H1 (cell line): Measurements from ENCODE around the gene GCNT1. TPM values are rescaled to one million over a fixed set of nuclear protein-coding genes. Genes with fewer than 3 reads are reported as not detected.

Source experiments
- CTCF ChIA-PET: fragments of 300-600 bp; sonication (Branson Sonifier 250); formaldehyde crosslinking; loops from one replicate; lab custom pipeline; 2021; ENCODE audit not compliant: partially characterized antibody; lab: Charles Lee
- POLR2A ChIA-PET: fragments of 300-600 bp; sonication (Branson Sonifier 250); formaldehyde crosslinking; loops from one replicate; lab custom pipeline; 2021; ENCODE audit warnings: inconsistent platforms; ENCODE audit not compliant: partially characterized antibody; lab: Charles Lee
- DNase-seq, 2 experiments: peaks; one replicate each; pipeline versions ENCODE4 v3.0.0 to v3.0.0-alpha.2; 2010 to 2022; ENCODE audit warnings: low spot score in 2 of 2, low read depth in 1 of 2, mixed read lengths in 1 of 2
- FAIRE-seq: peaks from 2 replicates; lab custom pipeline; 2011; peaks lifted over from hg19 to GRCh38; lab: Jason Lieb, UNC
- H2AFZ ChIP-seq: 2 replicates; pipeline ENCODE4 v1.8.1; 2012; ENCODE audit warnings: low read length, inconsistent platforms
- H2AK5ac ChIP-seq: 2 replicates; pipeline ENCODE4 v1.6.1; 2013; ENCODE audit warnings: low read depth, low read length
- H2BK120ac ChIP-seq: replicated peaks from 2 replicates; pipeline ENCODE3; 2013; ENCODE audit warnings: low read depth, low read length, inconsistent platforms
- H2BK12ac ChIP-seq: 2 replicates; pipeline ENCODE4 v1.6.1; 2013; ENCODE audit warnings: low read depth, low read length
- H2BK15ac ChIP-seq: 2 replicates; pipeline ENCODE4 v1.6.1; 2013; ENCODE audit warnings: low read length
- H2BK20ac ChIP-seq: 2 replicates; pipeline ENCODE4 v1.6.1; 2013; ENCODE audit warnings: low read length
- H2BK5ac ChIP-seq: 2 replicates; pipeline ENCODE4 v1.6.1; 2013; ENCODE audit warnings: low read depth, low read length
- H3K14ac ChIP-seq: 2 replicates; pipeline ENCODE4 v1.6.1; 2013; ENCODE audit warnings: inconsistent platforms; ENCODE audit not compliant: insufficient read length
- H3K18ac ChIP-seq: 2 replicates; pipeline ENCODE4 v1.6.1; 2013; ENCODE audit warnings: low read length; ENCODE audit errors: extremely low read depth
- H3K23ac ChIP-seq: 2 replicates; pipeline ENCODE4 v1.6.1; 2013; ENCODE audit warnings: inconsistent platforms; ENCODE audit not compliant: insufficient read length
- H3K23me2 ChIP-seq: 2 replicates; pipeline ENCODE4 v1.6.1; 2013; ENCODE audit warnings: low read depth, low read length
- H3K27ac ChIP-seq: 2 replicates; pipeline ENCODE4 v1.6.1; 2011; ENCODE audit warnings: low read depth, low read length, inconsistent platforms
- H3K27me3 ChIP-seq, 4 experiments: replicated peaks in 1 of 4; 1 replicate in 1 of 4; 2 replicates in 3 of 4; pipeline versions ENCODE4 v1.6.1 to v1.8.1; 2011 to 2013; ENCODE audit warnings: low read length in 3 of 4, mild to moderate bottlenecking in 3 of 4, inconsistent platforms in 2 of 4, mixed read lengths in 2 of 4, moderate library complexity in 1 of 4; ENCODE audit not compliant: control insufficient read depth in 3 of 4, insufficient read depth in 3 of 4; ENCODE audit errors: extremely low read depth in 1 of 4
- H3K36me3 ChIP-seq, 4 experiments: 2 replicates each; pipeline versions ENCODE4 v1.6.1 to v1.8.1; 2011 to 2013; ENCODE audit warnings: mild to moderate bottlenecking in 4 of 4, low read length in 3 of 4, moderate library complexity in 2 of 4, control low read depth in 1 of 4, inconsistent platforms in 1 of 4; ENCODE audit not compliant: insufficient read depth in 4 of 4, control insufficient read depth in 2 of 4
- H3K4ac ChIP-seq: replicated peaks from 2 replicates; pipeline ENCODE3; 2013; ENCODE audit warnings: low read length, low read depth, mixed read lengths, inconsistent platforms; ENCODE audit not compliant: insufficient read length
- H3K4me1 ChIP-seq, 4 experiments: replicated peaks in 1 of 4; 1 replicate in 1 of 4; 2 replicates in 3 of 4; pipeline versions ENCODE4 v1.6.1 to v1.8.1; 2011 to 2013; ENCODE audit warnings: low read length in 3 of 4, inconsistent platforms in 2 of 4, mixed read lengths in 1 of 4; ENCODE audit not compliant: insufficient read depth in 4 of 4, control insufficient read depth in 3 of 4
- H3K4me2 ChIP-seq, 2 experiments: 2 replicates each; pipeline versions ENCODE4 v1.6.1 to v1.8.1; 2011 to 2013; ENCODE audit warnings: low read depth in 2 of 2, low read length in 2 of 2, control low read depth in 1 of 2, inconsistent platforms in 1 of 2, mild to moderate bottlenecking in 1 of 2; ENCODE audit not compliant: insufficient read depth in 1 of 2
- H3K4me3 ChIP-seq, 4 experiments: fragments of 200-600, 300-600 bp in 1 of 4; sonication (generic), shearing (Covaris generic), sonication (Bioruptor Twin) in 1 of 4; 2 replicates each; pipeline versions ENCODE4 v1.5.1 to v1.8.1; 2011 to 2016; ENCODE audit warnings: low read length in 4 of 4, low read depth in 3 of 4, control low read depth in 2 of 4, inconsistent platforms in 2 of 4, mild to moderate bottlenecking in 2 of 4, mixed read lengths in 1 of 4, moderate library complexity in 1 of 4; ENCODE audit not compliant: insufficient read depth in 2 of 4; ENCODE audit errors: extremely low read depth in 1 of 4
- H3K56ac ChIP-seq: replicated peaks from 2 replicates; pipeline ENCODE3; 2013; ENCODE audit warnings: low read depth, mild to moderate bottlenecking, mixed read lengths, low read length, inconsistent platforms; ENCODE audit not compliant: insufficient read length
- H3K79me1 ChIP-seq: 2 replicates; pipeline ENCODE4 v1.6.1; 2013; ENCODE audit warnings: low read depth, low read length, control low read depth
- H3K79me2 ChIP-seq, 2 experiments: 2 replicates each; pipeline versions ENCODE4 v1.6.1 to v1.8.1; 2012 to 2013; ENCODE audit warnings: low read length in 2 of 2, mild to moderate bottlenecking in 2 of 2, inconsistent platforms in 1 of 2; ENCODE audit not compliant: insufficient read depth in 2 of 2, control insufficient read depth in 1 of 2
- H3K9ac ChIP-seq, 4 experiments: replicated peaks in 1 of 4; 1 replicate in 1 of 4; 2 replicates in 3 of 4; pipeline versions ENCODE4 v1.6.1 to v1.8.1; 2011 to 2013; ENCODE audit warnings: low read depth in 3 of 4, low read length in 3 of 4, control low read depth in 2 of 4, mild to moderate bottlenecking in 2 of 4, moderate library complexity in 2 of 4, inconsistent platforms in 1 of 4; ENCODE audit errors: extremely low read depth in 1 of 4
- H3K9me3 ChIP-seq, 2 experiments: 2 replicates each; pipeline versions ENCODE4 v1.6.1 to v1.8.1; 2012 to 2013; ENCODE audit warnings: mild to moderate bottlenecking in 2 of 2, moderate library complexity in 2 of 2, control low read depth in 1 of 2, inconsistent platforms in 1 of 2, low read depth in 1 of 2, low read length in 1 of 2, mixed read lengths in 1 of 2; ENCODE audit not compliant: insufficient read depth in 2 of 2
- H4K20me1 ChIP-seq, 2 experiments: replicated peaks in 1 of 2; 2 replicates each; pipeline versions ENCODE3 to v1.8.1; 2011 to 2013; ENCODE audit warnings: inconsistent platforms in 2 of 2, low read length in 2 of 2, mild to moderate bottlenecking in 1 of 2; ENCODE audit not compliant: insufficient read depth in 2 of 2, control insufficient read depth in 1 of 2
- H4K5ac ChIP-seq: 2 replicates; pipeline ENCODE4 v1.6.1; 2013; ENCODE audit warnings: low read length, low read depth, mixed read lengths, inconsistent platforms; ENCODE audit not compliant: insufficient read length
- H4K8ac ChIP-seq: 2 replicates; pipeline ENCODE4 v1.8.0; 2013; ENCODE audit warnings: mild to moderate bottlenecking, moderate library complexity, low read length, inconsistent platforms; ENCODE audit not compliant: insufficient read depth; ENCODE audit errors: extremely low read depth
- H4K91ac ChIP-seq: replicated peaks from 2 replicates; pipeline ENCODE3; 2013; ENCODE audit warnings: low read length, mixed read lengths, inconsistent platforms; ENCODE audit not compliant: insufficient read length
- CBX5 ChIP-seq: fragments of 300-800, 300-1000 bp; sonication (generic); IDR thresholded peaks from 2 replicates; pipeline ENCODE4 v1.7.1; 2016; ENCODE audit warnings: antibody characterized with exemption, low read length, low read depth
- CTBP2 ChIP-seq: IDR thresholded peaks from 2 replicates; pipeline ENCODE4 v1.7.0; 2011; ENCODE audit warnings: borderline replicate concordance, mild to moderate bottlenecking, moderate library complexity, mixed read lengths, low read length; ENCODE audit not compliant: insufficient read depth, insufficient read length
- EGR1 ChIP-seq: IDR thresholded peaks from 2 replicates; pipeline ENCODE4 v1.6.1; 2011; ENCODE audit warnings: low read depth, low read length, borderline replicate concordance
- KDM5A ChIP-seq: fragments of 200-600 bp; IDR thresholded peaks from 2 replicates; pipeline ENCODE4 v1.7.1; 2012; ENCODE audit warnings: mild to moderate bottlenecking, low read length, inconsistent platforms, mixed read lengths
- PHF8 ChIP-seq: fragments of 200-600 bp; sonication (generic); conservative IDR thresholded peaks from 2 replicates; pipeline ENCODE4 v1.7.1; 2012; ENCODE audit warnings: low read depth, mild to moderate bottlenecking, inconsistent platforms, low read length, moderate library complexity
- SP4 ChIP-seq: IDR thresholded peaks from 2 replicates; pipeline ENCODE4 v1.6.1; 2012; ENCODE audit warnings: low read length, inconsistent platforms
- TCF12 ChIP-seq: IDR thresholded peaks from 2 replicates; pipeline ENCODE4 v1.6.1; 2011; ENCODE audit warnings: low read depth, mild to moderate bottlenecking, low read length
- WGBS, 2 experiments: shearing (Covaris generic) in 1 of 2; methylation state at CpG; one replicate each; pipeline versions ENCODE4 v1.1.6 to v1.1.7; 2013 to 2015; ENCODE audit warnings: low lambda C conversion rate in 2 of 2, mixed read lengths in 2 of 2, inconsistent platforms in 1 of 2, low coverage in 1 of 2, missing lambda C conversion rate in 1 of 2; ENCODE audit not compliant: insufficient replicate concordance in 2 of 2, insufficient coverage in 1 of 2, insufficient read length in 1 of 2; ENCODE audit errors: extremely low coverage in 1 of 2, missing lambda C conversion rate in 1 of 2; 5-methylcytosine and 5-hydroxymethylcytosine counted together
- polyA plus RNA-seq, 7 experiments: library from polyadenylated mRNA; depleted of rRNA in 3 of 7; stranded (reverse) in 5 of 7; unstranded in 2 of 7; fragments of >200 nt in 5 of 7; fragments of 200-250 nt in 2 of 7; gene quantifications; 1 replicate in 5 of 7; 2 replicates in 1 of 7; 4 replicates in 1 of 7; pipeline versions ENCODE4 v1.2.1 to v1.2.3, GENCODE V29; 2011 to 2013; ENCODE audit warnings: missing spikeins in 2 of 7, mixed read lengths in 2 of 7
- total RNA-seq: library from RNA; stranded (reverse); fragmentation: NEBNext Ultra II Directional; extraction: Animal tissue kit (Norgen Biotek cat#: 25700); gene quantifications from 2 replicates; pipeline ENCODE4 v1.2.1, GENCODE V29; 2021
- TF ChIP-seq, protein P1 (sequence below): IDR thresholded peaks from 2 replicates; pipeline ENCODE4 v1.6.1; 2012; ENCODE audit warnings: low read length, inconsistent platforms
- TF ChIP-seq, protein P2 (sequence below): IDR thresholded peaks from 2 replicates; pipeline ENCODE4 v1.6.1; 2011; ENCODE audit warnings: low read depth, mild to moderate bottlenecking, low read length; ENCODE audit not compliant: insufficient read depth
- TF ChIP-seq, protein P3 (sequence below): IDR thresholded peaks from 2 replicates; pipeline ENCODE4 v1.6.1; 2012; ENCODE audit warnings: inconsistent platforms

The GCNT1 gene
- total and polyA plus RNA-seq, 2 of the 8 experiments (the other 6 are each of a cell fraction or from before 2014, with no cell fraction given), result 13.0 to 16.5 TPM

DNA sequence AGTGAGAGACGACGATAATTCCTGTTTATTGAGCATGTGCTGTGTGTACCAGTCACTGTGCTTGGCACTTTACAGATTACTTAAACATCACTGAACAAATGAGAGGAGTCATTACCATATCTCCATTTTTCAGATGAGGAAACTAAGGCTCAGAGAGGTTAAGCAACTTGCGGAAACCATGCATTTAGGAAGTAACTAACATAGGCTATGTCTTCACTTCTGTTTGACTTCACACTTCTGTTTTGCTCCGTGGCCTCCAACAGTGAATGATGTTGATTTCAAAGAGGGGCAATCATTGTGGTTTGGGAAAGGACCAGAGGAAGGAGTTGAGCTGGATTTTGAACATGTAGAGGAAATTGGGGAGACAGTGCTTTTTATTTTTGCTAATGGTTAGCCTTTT lies 16.7 kb downstream of the GCNT1 start:
- Histone ChIP-seq H2BK15ac (no peak overlapping the region), H2BK5ac (no peak overlapping the region), H3K36me3 (peaks cover 0 to 7% (median 5%) of the 10 kb centered on the region in 4 experiments; a peak in 5 of 8 replicates), H2BK20ac (no peak overlapping the region), H3K79me2 (peaks cover 0 to 13% of the 10 kb centered on the region in 2 experiments; a peak in 2 of 4 replicates), H3K27ac (no peak overlapping the region), H2AK5ac (no peak overlapping the region), H3K4me1 (peaks cover 4 to 17% (median 10%) of the 10 kb centered on the region in 4 experiments), H3K23ac (no peak overlapping the region), H3K14ac (no peak overlapping the region), H4K91ac (no peak overlapping the region), H2AFZ (no peak overlapping the region), H3K9ac (no peak overlapping the region), H3K4me2 (no peak overlapping the region), H2BK12ac (no peak overlapping the region), H3K18ac (no peak overlapping the region), H4K8ac (no peak overlapping the region), H3K23me2 (no peaks in the 10 kb centered on the region), H3K4me3 (no peak overlapping the region), H3K56ac (no peak overlapping the region), H3K4ac (no peak overlapping the region), H4K5ac (no peak overlapping the region), H2BK120ac (no peak overlapping the region), H4K20me1 (no peaks in the 10 kb centered on the region), H3K9me3 (peaks cover 0 to 7% of the 10 kb centered on the region in 2 experiments; a peak in 1 of 4 replicates), H3K79me1 (no peaks in the 10 kb centered on the region), H3K27me3 (no peaks in the 10 kb centered on the region)
- no peak for FAIRE-seq
- DNase-seq, result no peak
- ChIA-PET POLR2A (interaction anchor here (1.4 kb wide), 1 partner anchor 9 kb away, joined by 3 read pairs; no protein-coding TSS in a partner anchor), CTCF (interaction anchor here (1.1 kb wide), 1 partner anchor 10 kb away, joined by 3 read pairs; no protein-coding TSS in a partner anchor)
- WGBS, 2 experiments, result 83% methylated on average over 4 of the region's 4 CpGs; no CpG with 5 or more reads in 1 of the 2 experiments
- TF ChIP-seq, protein P1, sequence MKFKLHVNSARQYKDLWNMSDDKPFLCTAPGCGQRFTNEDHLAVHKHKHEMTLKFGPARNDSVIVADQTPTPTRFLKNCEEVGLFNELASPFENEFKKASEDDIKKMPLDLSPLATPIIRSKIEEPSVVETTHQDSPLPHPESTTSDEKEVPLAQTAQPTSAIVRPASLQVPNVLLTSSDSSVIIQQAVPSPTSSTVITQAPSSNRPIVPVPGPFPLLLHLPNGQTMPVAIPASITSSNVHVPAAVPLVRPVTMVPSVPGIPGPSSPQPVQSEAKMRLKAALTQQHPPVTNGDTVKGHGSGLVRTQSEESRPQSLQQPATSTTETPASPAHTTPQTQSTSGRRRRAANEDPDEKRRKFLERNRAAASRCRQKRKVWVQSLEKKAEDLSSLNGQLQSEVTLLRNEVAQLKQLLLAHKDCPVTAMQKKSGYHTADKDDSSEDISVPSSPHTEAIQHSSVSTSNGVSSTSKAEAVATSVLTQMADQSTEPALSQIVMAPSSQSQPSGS, result no peak
- TF ChIP-seq SP4, result no peak
- TF ChIP-seq, protein P2, sequence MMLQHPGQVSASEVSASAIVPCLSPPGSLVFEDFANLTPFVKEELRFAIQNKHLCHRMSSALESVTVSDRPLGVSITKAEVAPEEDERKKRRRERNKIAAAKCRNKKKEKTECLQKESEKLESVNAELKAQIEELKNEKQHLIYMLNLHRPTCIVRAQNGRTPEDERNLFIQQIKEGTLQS, result no peak
- no peak for TF ChIP-seq CTBP2
- no peak for TF ChIP-seq CBX5
- TF ChIP-seq TCF12, result no peak
- no peak for TF ChIP-seq KDM5A
- TF ChIP-seq, protein P3, sequence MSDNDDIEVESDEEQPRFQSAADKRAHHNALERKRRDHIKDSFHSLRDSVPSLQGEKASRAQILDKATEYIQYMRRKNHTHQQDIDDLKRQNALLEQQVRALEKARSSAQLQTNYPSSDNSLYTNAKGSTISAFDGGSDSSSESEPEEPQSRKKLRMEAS, result no peak
- TF ChIP-seq PHF8, result no peak
- TF ChIP-seq EGR1, result no peak
